CD4-positive, alpha-beta T cell treated with Interleukin-15 for 1 hour (primary cell): ENCODE results near the gene C10orf88.
"Not testable (repeated sequence)": the region's sequence is repeated elsewhere in the genome, so short reads cannot be mapped to it uniquely, and the experiment has no call there.

Experiments
- DNase-seq: peaks from one replicate; pipeline ENCODE4 v3.0.0-alpha.2; 2020

The C10orf88 gene

DNA sequence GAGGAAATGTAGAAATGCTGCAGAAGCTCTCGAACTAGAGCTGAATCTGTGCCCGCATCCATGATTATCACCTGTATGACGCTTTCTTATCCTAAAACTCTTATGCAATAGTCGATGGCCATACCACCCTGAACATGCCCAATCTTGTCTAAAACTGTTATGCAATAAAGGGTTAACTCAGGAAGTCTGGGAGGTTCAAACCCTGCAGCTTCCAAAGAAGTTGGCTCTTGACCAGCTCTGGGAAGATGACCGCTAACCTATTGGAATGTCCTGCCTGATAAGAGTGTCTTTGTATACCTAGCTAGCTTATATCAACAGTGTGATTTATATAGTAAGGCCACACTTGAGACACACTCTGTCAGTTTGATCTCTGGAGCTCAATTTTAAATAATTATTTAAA lies 3.4 kb upstream of the C10orf88 start:
- DNase-seq, result no peak

DNA sequence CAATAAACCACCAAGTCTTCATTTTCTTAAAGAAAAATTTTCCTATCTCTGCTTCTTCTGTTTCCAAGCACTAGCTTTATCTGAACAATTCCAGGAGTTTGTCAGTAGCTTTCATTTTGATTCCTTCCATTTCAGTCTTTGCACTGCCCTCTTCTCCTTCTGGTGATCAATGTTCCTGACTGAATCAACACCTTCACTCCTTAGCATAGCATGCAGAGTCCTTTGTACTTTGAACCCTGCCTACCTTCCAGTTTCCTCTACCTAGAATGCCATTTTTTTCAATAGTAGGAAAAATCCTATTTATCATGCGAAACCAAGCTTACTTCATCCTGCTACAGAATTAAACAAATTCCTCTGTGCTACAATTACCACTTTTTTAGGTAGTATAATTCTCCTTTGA lies 1.9 kb upstream of the C10orf88 start:
- no peak for DNase-seq

DNA sequence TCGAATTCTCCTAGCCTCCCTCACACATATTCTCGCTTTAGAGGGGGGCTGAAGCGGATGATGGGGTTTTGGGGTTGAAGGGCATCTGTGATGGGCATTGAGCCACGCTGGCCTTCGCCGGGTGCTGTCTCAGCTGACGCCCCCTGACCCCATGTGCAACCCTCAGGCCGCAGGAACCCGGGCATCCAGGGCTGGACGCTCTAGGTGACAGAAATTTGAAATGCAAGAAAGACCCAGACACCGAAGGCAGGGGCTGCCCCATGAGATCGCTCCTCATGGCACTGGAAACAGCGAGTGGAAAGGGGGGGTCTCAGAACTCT lies 664 bp upstream of the C10orf88 start:
- DNase-seq, result no peak

DNA sequence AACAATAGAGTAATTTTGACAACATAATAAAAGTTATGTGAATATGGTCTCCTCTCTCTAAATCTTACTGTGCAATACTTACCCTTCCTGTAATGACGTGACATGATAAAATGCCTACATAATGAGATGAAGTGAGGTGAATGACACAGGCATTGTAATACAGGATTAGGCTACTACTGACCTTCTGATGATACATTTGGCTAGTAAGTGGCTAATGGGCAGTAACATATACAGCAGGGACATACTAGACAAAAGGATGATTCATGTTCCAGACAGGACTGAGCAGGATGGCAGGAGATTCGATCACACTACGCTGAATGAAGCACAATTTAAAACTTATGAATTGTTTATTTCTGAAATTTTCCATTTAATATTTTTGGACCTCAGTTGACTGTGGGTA lies 4.7 kb downstream of the C10orf88 start:
- DNase-seq, result no peak

DNA sequence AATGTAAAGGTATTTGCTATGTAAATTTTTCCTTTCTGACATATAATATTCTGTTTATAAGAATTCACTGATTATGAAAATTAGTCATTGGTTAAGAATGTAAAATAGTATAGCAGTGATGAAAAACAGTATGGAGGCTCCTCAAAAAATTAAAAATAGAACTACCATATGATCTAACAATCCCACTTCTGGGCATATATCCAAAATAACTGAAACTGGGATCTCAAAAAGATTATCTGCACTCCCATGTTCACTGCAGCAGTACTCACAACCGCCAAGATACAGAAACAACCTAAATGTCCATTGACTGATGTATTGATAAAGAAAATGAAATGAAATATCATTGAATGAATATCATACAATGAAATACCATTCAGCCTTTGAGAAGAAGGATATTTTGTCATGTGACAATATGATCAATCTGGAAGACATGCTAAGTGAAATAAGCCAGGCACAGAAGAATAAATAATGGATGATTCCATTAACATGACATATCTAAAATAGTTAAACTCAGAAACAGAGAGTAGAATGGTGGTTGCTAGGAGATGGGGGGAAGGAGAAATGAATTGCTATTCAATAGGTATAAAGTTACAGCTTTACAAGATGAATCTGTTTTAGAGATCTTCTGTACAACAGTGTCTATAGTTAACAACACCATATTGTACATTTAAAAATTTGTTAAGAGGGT lies 14.0 kb downstream of the C10orf88 start:
- DNase-seq, result no peak

DNA sequence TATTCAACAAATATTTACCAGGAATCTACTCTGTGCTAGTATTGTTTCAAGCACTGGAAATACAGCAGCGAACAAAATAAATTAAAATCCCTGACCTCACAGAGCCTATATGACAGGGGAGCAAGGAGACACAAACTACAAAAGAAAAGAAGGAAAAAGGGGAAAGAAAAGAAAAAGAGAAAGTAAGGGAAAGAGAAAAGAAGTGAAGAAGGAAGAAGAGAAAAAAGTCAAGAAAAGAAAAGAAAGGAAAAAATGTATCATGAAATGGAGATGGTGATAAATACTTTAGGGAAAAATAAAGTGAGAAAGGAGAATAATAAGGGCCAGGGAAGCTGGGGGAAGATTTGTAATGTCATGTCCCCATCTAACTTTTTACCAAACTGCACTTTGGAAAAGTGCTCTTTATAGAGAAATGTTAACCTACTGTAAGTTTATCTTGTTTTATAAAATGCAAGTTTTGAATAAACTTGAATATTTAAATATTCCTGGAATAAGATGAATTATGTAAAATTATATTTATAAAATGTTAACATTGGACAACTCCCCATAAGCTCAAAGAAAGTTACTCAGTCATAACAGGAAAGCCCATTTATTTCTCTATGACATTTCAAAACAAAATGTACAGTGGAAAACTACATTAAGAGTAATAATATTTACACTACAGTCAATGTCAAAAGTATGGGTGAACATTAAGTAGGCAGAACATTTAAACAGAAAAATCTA lies 14.7 kb downstream of the C10orf88 start:
- no peak for DNase-seq

DNA sequence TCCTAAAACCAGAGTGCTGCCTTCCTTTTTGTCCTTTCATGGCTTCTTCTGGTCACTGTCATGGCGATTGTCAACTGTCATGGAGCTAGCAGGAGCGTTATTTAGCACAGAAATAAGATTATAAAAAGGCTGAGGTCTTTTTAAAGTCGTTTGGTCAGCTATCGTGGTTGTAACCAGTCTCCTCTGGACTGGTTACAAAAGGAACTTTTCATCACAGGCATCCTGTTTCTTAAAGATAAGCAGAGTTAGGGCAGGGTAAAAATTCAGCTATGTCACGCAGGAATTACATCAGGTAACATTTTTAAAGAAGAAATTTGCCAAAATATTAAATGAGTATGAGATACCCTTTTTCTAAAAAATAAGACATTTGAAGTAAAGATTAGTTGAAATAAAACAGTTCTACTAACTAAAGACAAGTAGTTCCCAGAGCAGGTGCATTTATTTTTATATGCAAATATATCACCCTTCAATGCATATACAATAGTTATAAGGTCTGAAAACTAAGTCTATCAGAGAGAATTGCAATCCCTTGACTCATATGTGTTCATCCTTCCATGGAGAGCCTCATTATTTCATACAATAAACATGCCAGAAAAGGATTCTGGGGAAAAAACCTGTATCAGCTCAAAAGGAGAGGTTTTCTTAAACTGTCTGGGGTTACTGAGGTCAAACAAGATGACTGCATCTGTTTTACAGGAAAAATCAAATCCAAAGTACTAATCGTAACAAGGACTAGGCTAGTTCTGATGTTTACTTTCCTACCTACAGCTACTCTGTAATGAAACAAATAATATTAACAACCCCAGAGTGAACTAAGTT lies 22.7 kb downstream of the C10orf88 start:
- DNase-seq, result no peak

DNA sequence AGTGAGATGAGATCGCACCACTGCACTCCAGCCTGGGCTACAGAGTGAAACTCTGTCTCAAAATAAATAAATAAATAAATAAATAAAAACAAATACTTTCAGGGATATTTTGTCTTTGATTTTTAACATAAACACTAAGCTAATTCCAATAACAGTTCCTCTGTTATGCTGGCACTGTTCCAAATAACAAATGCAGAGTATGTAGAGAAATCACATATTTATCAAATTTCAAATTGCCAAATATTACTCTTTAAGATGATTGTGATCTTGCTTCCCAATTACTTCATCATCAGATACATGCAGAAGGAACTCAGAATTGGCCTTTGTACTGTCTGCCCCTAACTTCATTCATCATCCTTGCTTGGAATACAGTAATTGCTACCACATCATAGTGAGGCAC lies 23.9 kb downstream of the C10orf88 start:
- no peak for DNase-seq

DNA sequence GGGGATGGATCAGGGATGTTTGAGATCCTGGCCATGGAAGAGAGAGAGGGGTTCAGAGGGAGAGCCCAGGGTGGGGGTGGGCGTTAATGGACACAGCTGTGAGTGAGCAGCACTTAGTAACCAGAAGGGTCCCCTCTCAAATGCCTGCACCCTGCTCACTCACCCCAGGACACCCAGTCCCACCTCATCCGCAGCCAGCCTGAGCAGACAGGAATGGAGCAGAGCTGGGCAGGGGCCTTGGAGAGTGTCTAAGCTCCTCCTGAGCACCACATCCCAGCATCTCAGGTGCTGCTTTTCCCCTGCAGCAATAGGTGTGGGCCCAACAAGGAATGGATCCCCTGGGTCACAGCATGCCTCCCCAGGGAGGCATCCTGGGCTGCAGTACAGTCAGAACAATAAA lies 38.3 kb downstream of the C10orf88 start:
- DNase-seq, result no peak

DNA sequence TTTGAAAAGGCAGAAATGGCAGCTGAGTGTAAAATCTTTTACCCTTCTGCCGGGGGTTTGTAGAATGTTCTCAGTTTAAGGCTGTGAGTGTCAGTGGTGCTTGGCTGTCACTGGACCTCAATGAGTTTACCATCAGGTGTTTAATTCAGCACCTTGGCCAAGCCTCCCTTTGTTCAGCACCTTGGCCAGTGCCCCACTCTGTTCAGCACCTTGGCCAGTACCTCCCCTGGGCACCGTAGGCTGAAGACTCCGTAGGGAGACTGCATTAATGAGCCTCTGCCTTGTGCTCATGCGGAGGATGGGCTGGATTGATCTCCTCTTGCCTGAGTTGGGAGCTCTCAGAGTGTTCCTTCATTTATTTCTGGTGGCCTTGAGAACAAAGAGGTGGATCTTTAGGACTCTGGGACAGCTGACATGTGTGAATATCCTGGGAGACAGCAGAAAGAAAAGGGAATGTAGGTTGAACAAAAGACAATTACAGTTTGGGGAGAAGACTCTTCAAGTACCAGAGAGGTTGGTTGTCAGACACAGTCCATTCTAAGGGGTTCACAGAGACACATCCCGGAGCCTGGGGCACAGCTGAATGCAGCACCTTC lies 42.0 kb downstream of the C10orf88 start:
- no peak for DNase-seq

DNA sequence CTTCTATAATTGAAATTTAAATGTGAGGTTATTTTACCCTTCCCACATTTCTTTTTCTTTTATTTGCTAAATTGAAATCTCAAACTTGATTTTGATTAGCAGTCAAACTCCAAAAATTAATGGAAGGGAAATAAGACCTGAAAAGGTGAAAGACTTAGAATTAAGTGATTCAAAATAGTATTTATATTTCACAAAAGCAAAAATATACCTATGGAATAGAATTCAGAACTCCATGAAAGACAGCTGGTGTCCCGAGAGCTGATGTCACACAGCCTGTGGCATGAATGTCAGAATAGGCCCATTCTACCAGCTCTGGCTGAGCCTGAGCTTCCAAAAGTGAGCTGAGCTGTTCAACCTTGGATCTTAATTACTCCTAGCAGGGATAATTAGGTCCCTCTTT lies 43.7 kb downstream of the C10orf88 start, which contains the start of gene FAM24A:
Gene FAM24A, plus strand, starts transcription at position 301 of the 400 bp plus-strand sequence. CDS start 1,025 bp downstream, outside the sequence.
- DNase-seq, result no peak

DNA sequence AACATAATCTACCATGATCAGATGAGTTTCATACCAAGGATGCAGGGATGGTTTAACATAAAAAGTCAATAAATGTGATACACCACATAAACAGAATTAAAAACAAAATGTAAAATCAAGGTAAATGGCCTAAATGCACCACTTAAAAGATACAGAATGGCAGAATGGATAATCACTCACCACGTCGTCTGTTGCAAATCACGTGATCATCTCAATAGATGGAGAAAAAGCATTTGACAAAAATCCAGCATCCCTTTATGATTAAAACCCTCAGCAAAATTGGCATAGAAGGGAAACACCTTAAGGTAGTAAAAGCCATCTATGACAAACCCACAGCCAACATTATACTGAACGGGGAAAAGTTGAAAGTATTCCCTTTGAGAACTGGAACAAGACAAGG lies 50.2 kb downstream of the C10orf88 start:
- not testable (repeated sequence) for DNase-seq

DNA sequence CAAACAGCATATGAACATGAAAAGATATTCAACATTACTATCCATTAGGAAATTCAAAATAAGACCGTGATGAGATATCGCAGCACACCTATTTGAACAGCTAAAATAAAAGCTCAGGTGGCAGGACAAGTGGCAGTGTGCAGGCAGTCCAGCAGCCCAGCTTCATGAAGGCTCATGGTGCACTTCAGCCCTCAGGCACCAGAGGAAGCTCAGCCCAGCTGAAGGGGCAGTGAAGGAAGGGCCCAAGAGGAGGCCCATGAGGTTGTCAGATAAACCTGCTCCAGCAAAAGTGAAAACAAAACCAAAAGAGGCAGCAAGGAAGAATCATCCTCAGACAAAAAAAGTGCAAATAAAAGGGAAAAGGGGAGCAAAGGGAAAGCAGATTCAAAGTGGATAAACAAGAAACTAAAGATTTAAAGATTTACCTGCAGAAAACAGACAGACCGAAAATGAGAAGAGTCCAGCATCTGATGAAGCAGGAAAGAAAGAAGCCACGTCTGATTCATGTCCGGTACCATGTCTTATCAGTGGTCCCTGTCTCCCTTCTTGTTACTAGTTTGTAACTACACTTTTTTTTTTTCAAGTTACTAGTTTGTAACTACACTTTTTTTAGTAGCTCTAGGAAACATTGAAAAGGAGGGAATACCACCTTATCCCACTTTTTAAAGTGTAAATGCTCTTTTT lies 59.6 kb downstream of the C10orf88 start:
- no peak for DNase-seq

DNA sequence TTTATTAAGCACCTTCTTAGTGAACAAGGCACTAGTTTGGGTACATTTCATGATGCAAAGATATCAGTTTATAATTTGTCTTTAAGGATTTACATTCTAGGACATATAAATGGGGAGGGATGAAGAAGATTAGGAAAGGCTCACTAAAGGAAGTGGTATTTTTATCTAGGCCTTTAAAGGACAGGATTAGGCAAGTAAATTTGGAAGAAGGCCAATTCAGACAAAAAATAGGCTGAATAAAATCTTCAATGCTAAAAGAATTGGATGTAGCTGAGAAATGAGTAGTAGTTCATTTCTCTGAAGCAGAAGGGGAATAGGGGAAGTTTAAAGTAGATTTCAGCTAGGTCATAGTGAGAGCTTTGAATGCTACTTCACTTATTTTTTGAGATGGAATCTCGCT lies 69.9 kb downstream of the C10orf88 start:
- DNase-seq, result no peak

DNA sequence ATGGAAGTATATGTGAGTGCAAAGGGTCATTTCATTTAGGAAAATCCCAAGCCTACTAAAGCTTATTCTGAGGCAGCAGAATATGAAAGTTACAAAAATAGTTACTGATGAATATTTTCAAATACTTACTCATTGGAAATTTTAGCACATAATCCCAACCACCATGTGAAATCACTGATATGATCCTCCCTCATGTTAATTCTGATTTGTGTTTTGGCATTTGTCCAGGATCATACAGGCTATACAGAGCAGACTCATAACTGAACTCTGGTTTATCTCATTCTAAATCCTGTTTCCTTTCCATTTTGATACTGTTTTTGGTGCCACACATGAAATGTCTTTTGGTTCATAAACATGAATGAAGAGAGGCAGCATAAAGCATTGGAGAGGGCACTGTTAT lies 71.3 kb downstream of the C10orf88 start:
- DNase-seq, result no peak
